IPS-18c (cell line): ENCODE data around the gene TMEM127.

Source experiments
- H3K4me3 ChIP-seq: 2 replicates; pipeline ENCODE4 v1.7.0; 2013; ENCODE audit warnings: low read depth, mild to moderate bottlenecking, low read length, moderate library complexity; ENCODE audit not compliant: insufficient read depth
- H3K9me3 ChIP-seq: one replicate; pipeline ENCODE4 v1.6.1; 2013; ENCODE audit warnings: mild to moderate bottlenecking, low read length, moderate library complexity; ENCODE audit not compliant: control insufficient read depth, insufficient read depth

Gene TMEM127

GRCh38 chr2:96250188-96250587, 15.6 kb downstream of the TMEM127 start:
- H3K4me3 ChIP-seq, result no peak overlapping the region

GRCh38 chr2:96249654-96250053, 16.1 kb downstream of the TMEM127 start:
- no peak overlapping the region for H3K4me3 ChIP-seq
- no peaks in the 10 kb centered on the region for H3K9me3 ChIP-seq

More at GRCh38 chr2:96250188-96250587, 15.6 kb downstream of the TMEM127 start:
- no peaks in the 10 kb centered on the region for H3K9me3 ChIP-seq

GRCh38 chr2:96248624-96249023, 17.2 kb downstream of the TMEM127 start:
- H3K4me3 ChIP-seq, result no peak overlapping the region
- H3K9me3 ChIP-seq, result no peaks in the 10 kb centered on the region

- H3K4me3 ChIP-seq, result no peak overlapping the region
- no peaks in the 10 kb centered on the region for H3K9me3 ChIP-seq
Observed at GRCh38 chr2:96247896-96248295, 17.9 kb downstream of the TMEM127 start.

GRCh38 chr2:96247009-96247408, 18.8 kb downstream of the TMEM127 start:
- no peaks in the 10 kb centered on the region for H3K9me3 ChIP-seq
- H3K4me3 ChIP-seq, result no peak overlapping the region

GRCh38 chr2:96245609-96246390, 20.0 kb downstream of the TMEM127 start:
- H3K9me3 ChIP-seq, result no peaks in the 10 kb centered on the region
- H3K4me3 ChIP-seq, result no peak overlapping the region

- no peaks in the 10 kb centered on the region for H3K9me3 ChIP-seq
- H3K4me3 ChIP-seq, result no peak overlapping the region
Observed at GRCh38 chr2:96243843-96244242, 22.0 kb downstream of the TMEM127 start.

GRCh38 chr2:96241900-96242611, 23.7 kb downstream of the TMEM127 start:
- no peak overlapping the region for H3K4me3 ChIP-seq
- no peaks in the 10 kb centered on the region for H3K9me3 ChIP-seq

- Histone ChIP-seq H3K4me3 (no peak overlapping the region), H3K9me3 (no peaks in the 10 kb centered on the region)
Observed at GRCh38 chr2:96241227-96241626, 24.6 kb downstream of the TMEM127 start.

GRCh38 chr2:96240341-96241038, 25.3 kb downstream of the TMEM127 start:
- Histone ChIP-seq H3K9me3 (no peaks in the 10 kb centered on the region), H3K4me3 (no peak overlapping the region)

GRCh38 chr2:96239745-96240264, 26.0 kb downstream of the TMEM127 start:
- H3K4me3 ChIP-seq, result no peak overlapping the region
- H3K9me3 ChIP-seq, result no peaks in the 10 kb centered on the region

- no peak overlapping the region for H3K4me3 ChIP-seq
- no peaks in the 10 kb centered on the region for H3K9me3 ChIP-seq
Observed at GRCh38 chr2:96239091-96239490, 26.7 kb downstream of the TMEM127 start.

- Histone ChIP-seq H3K9me3 (no peaks in the 10 kb centered on the region), H3K4me3 (no peak overlapping the region)
Observed at GRCh38 chr2:96238266-96238665, 27.5 kb downstream of the TMEM127 start.

- no peak overlapping the region for H3K4me3 ChIP-seq
Observed at GRCh38 chr2:96236882-96237281, 28.9 kb downstream of the TMEM127 start.

GRCh38 chr2:96233880-96234316, 31.9 kb downstream of the TMEM127 start:
- Histone ChIP-seq H3K9me3 (no peaks in the 10 kb centered on the region), H3K4me3 (no peak overlapping the region)

More at GRCh38 chr2:96236882-96237281, 28.9 kb downstream of the TMEM127 start:
- H3K9me3 ChIP-seq, result no peaks in the 10 kb centered on the region

- H3K9me3 ChIP-seq, result no peaks in the 10 kb centered on the region
- no peak overlapping the region for H3K4me3 ChIP-seq
Observed at GRCh38 chr2:96233436-96233835, 32.4 kb downstream of the TMEM127 start.

GRCh38 chr2:96231316-96231715, 34.5 kb downstream of the TMEM127 start:
- no peak overlapping the region for H3K4me3 ChIP-seq
- H3K9me3 ChIP-seq, result no peaks in the 10 kb centered on the region
